Purkinje cell (primary cell): ENCODE data around the gene HSPA6. TPM values are rescaled to one million over a fixed set of nuclear protein-coding genes. Genes with fewer than 3 reads are reported as not detected.

Source experiments
- polyA plus RNA-seq: library from polyadenylated mRNA; unstranded; fragments of >200 nt; fragmentation: Nextera tagmentation; gene quantifications from 2 replicates; pipeline ENCODE4 v1.2.1, GENCODE V29; 2014

Gene HSPA6
- 0.62 and 0.66 TPM in 2 replicates for polyA plus RNA-seq

GRCh38 chr1:161523817-161524741 lies at the start of gene HSPA6:
Gene HSPA6 (plus strand): TSS chr1:161524540. CDS start chr1:161524659, 119 bp downstream.

GRCh38 chr1:161549652-161550051 lies 25.3 kb downstream of the HSPA6 start, which contains the start of gene FCGR3A:
Gene FCGR3A (minus strand): TSS chr1:161549818. CDS start chr1:161549736, 82 bp downstream.

Other genes starting within 250 kb of the HSPA6 start
- not detected in 2 replicates for gene MPZ, start 214.6 kb upstream of the HSPA6 start, polyA plus RNA-seq
- gene SDHC, start 210.2 kb upstream of the HSPA6 start, polyA plus RNA-seq = 72.3 and 72.8 TPM in 2 replicates
- gene CFAP126, start 156.7 kb upstream of the HSPA6 start, polyA plus RNA-seq = 0.83 and 1.7 TPM in 2 replicates
- gene FCGR2A, start 19.1 kb upstream of the HSPA6 start, polyA plus RNA-seq = 1.0 TPM in 1 of 2 replicates, not detected in the other
- gene FCGR3A, start 25.3 kb downstream of the HSPA6 start, polyA plus RNA-seq = 0.73 and 1.3 TPM in 2 replicates
- gene FCGR3B, start 106.6 kb downstream of the HSPA6 start, polyA plus RNA-seq = not detected in 2 replicates
- not detected in 2 replicates for gene FCGR2B, start 138.6 kb downstream of the HSPA6 start, polyA plus RNA-seq
- not detected in 2 replicates for gene FCRLA, start 182.7 kb downstream of the HSPA6 start, polyA plus RNA-seq
- 1.2 and 6.0 TPM in 2 replicates for gene FCRLB, start 197.0 kb downstream of the HSPA6 start, polyA plus RNA-seq
- 17.8 and 27.0 TPM in 2 replicates for gene DUSP12, start 225.2 kb downstream of the HSPA6 start, polyA plus RNA-seq
- gene ATF6, start 241.8 kb downstream of the HSPA6 start, polyA plus RNA-seq = 27.2 and 27.8 TPM in 2 replicates